HG03103 (cell line): Measurements from ENCODE around the gene SNX7.
A peak's percentile ranks its signal among the peaks of the same experiment; 100 is the strongest.

Experiments
- ATAC-seq: cut with Tn5 transposase; IDR thresholded peaks from one replicate; pipeline ENCODE4 v1.9.1; 2021; ENCODE audit warnings: low read depth; ENCODE audit not compliant: unreplicated experiment

Gene SNX7

GRCh38 chr1:98661544-98662355, at the start of gene SNX7:
SNX7 (plus strand) TSS chr1:98661721; CDS start chr1:98661732, 11 bp downstream.
- ATAC-seq: peak; percentile 91

- ATAC-seq: no peak
Observed at GRCh38 chr1:98637316-98637715, 24.2 kb upstream of the SNX7 start.

GRCh38 chr1:98638185-98638584, 23.3 kb upstream of the SNX7 start:
- no peak for ATAC-seq

- ATAC-seq: no peak
Observed at GRCh38 chr1:98644510-98644909, 17.0 kb upstream of the SNX7 start.

- no peak for ATAC-seq
Observed at GRCh38 chr1:98651116-98651632, 10.3 kb upstream of the SNX7 start.

GRCh38 chr1:98653123-98653522, 8.4 kb upstream of the SNX7 start:
- ATAC-seq: no peak

- ATAC-seq: no peak
Observed at GRCh38 chr1:98659879-98660278, 1.6 kb upstream of the SNX7 start.

- no peak for ATAC-seq
Observed at GRCh38 chr1:98660940-98661543, 479 bp upstream of the SNX7 start.

GRCh38 chr1:98662356-98662670, 792 bp downstream of the SNX7 start:
- no peak for ATAC-seq

GRCh38 chr1:98668733-98669132, 7.2 kb downstream of the SNX7 start:
- ATAC-seq: no peak

- no peak for ATAC-seq
Observed at GRCh38 chr1:98669355-98670296, 8.1 kb downstream of the SNX7 start.

- no peak for ATAC-seq
Observed at GRCh38 chr1:98672189-98672588, 10.7 kb downstream of the SNX7 start.

GRCh38 chr1:98674075-98674781, 12.7 kb downstream of the SNX7 start:
- ATAC-seq: no peak

- ATAC-seq: no peak
Observed at GRCh38 chr1:98675282-98675681, 13.8 kb downstream of the SNX7 start.

GRCh38 chr1:98677288-98677687, 15.8 kb downstream of the SNX7 start:
- no peak for ATAC-seq

GRCh38 chr1:98681812-98682211, 20.3 kb downstream of the SNX7 start:
- no peak for ATAC-seq

GRCh38 chr1:98688110-98688739, 26.7 kb downstream of the SNX7 start:
- peak; percentile 77 for ATAC-seq

GRCh38 chr1:98690576-98690975, 29.1 kb downstream of the SNX7 start:
- no peak for ATAC-seq

GRCh38 chr1:98692482-98692881, 31.0 kb downstream of the SNX7 start:
- ATAC-seq: no peak

GRCh38 chr1:98693385-98693784, 31.9 kb downstream of the SNX7 start:
- ATAC-seq: no peak
